ENCODE measurements around the gene HDAC9. TPM values are rescaled to one million over a fixed set of nuclear protein-coding genes. Genes with fewer than 3 reads are reported as not detected.

Gene HDAC9
- total RNA-seq, 1 experiment from 2014 or later: 7.7 TPM

DNA sequence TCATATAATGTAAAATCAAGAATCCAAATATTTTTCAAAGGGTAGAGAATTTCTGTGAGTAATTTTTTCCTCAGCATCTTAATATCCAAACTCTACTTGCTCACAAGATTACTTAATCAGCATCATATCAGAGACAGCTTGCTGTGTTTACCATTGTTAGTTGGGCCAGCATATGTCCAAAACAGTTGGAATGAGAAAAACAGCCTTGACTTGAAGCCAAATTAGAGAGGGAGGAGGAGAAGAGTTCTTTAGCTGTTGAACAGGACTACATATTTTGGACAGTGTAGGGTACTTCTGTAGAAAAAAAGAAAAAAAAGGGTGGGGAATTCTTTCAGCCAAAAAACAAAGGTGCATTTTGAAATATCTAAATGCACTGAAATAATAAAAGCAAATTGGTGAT lies 69.8 kb downstream of the HDAC9 start:
- no peaks in the 10 kb centered on the region for H4K20me1 ChIP-seq (ENCODE audit: control insufficient read depth, insufficient read depth, insufficient read length)
- TF ChIP-seq CTCF (conservative IDR thresholded peaks at IDR 0.05): no peak
- no peak for DNase-seq
- H3K27ac ChIP-seq (ENCODE audit: insufficient read length, low read depth, low read length): no peak overlapping the region
- no peak overlapping the region for H3K27ac Mint-ChIP-seq
- no peak overlapping the region for H2BK5ac ChIP-seq (ENCODE audit: insufficient read length, low read length)
- no peaks in the 10 kb centered on the region for H3K9me3 ChIP-seq (ENCODE audit: control insufficient read depth, low read depth, low read length)
- no peak overlapping the region for H3K4me3 Mint-ChIP-seq
- H3K27me3 Mint-ChIP-seq (ENCODE audit: low read depth): no peaks in the 10 kb centered on the region
- H3K4ac ChIP-seq (ENCODE audit: low read depth, low read length): no peak overlapping the region
- no peak overlapping the region for H2BK20ac ChIP-seq (ENCODE audit: low read depth, low read length, poor library complexity, severe bottlenecking)
- no peak overlapping the region for H2BK120ac ChIP-seq (ENCODE audit: low read depth, low read length, poor library complexity, severe bottlenecking)
- no peaks in the 10 kb centered on the region for H3K79me2 ChIP-seq (ENCODE audit: insufficient read depth, low read length)
- no peak overlapping the region for H3T11ph ChIP-seq (ENCODE audit: low read length)
- H3K9me3 Mint-ChIP-seq: no peaks in the 10 kb centered on the region
- H3K9ac ChIP-seq (ENCODE audit: extremely low read depth, insufficient read length, low read length): no peak overlapping the region
- no peaks in the 10 kb centered on the region for H3K23me2 ChIP-seq (ENCODE audit: insufficient read length, low read depth, low read length, poor library complexity, severe bottlenecking)
- no peaks in the 10 kb centered on the region for H3K27me3 ChIP-seq (ENCODE audit: insufficient read depth, low read length)
- no peak overlapping the region for H2BK12ac ChIP-seq (ENCODE audit: insufficient read length, low read depth, low read length)
- peaks cover 7% of the 10 kb centered on the region; the same call in 1 of the 2 replicates for H3K4me1 ChIP-seq (ENCODE audit: insufficient read depth, low read length)
- H2BK15ac ChIP-seq (ENCODE audit: low read depth, low read length): no peak overlapping the region
- peaks cover 9 to 10% of the 10 kb centered on the region in 2 experiments for H3K4me1 Mint-ChIP-seq
- H3K23ac ChIP-seq (ENCODE audit: insufficient read length, low read depth, low read length): no peak overlapping the region
- no peak overlapping the region for H3K4me2 ChIP-seq (ENCODE audit: insufficient read depth, insufficient read length, low read length)
- H4K91ac ChIP-seq (ENCODE audit: insufficient read length, low read depth, low read length): no peak overlapping the region
- H3K36me3 Mint-ChIP-seq (ENCODE audit: insufficient read depth in 1 of 3, low read depth in 3 of 3): no peaks in the 10 kb centered on the region
- H3K18ac ChIP-seq (ENCODE audit: insufficient read length, low read depth, low read length): no peak overlapping the region
- no peak overlapping the region for H2AK5ac ChIP-seq (ENCODE audit: insufficient read length, low read length)
- H3K79me1 ChIP-seq (ENCODE audit: insufficient read depth, low read depth, low read length, poor library complexity, severe bottlenecking): no peaks in the 10 kb centered on the region
- no peak overlapping the region for H3K14ac ChIP-seq (ENCODE audit: insufficient read depth, low read length)
- H4K8ac ChIP-seq (replicated peaks; ENCODE audit: insufficient read length, low read depth, low read length): no peak overlapping the region
- H3K56ac ChIP-seq (ENCODE audit: insufficient read length, low read depth, low read length): no peak overlapping the region
- H4K5ac ChIP-seq (ENCODE audit: insufficient read length, low read depth, low read length): no peak overlapping the region
- no peak overlapping the region for H2AFZ ChIP-seq (ENCODE audit: low read length)

Data from H9 (cell line).